Sigmoid colon (tissue), 7 donors: ENCODE results near the gene C1QTNF5. TPM values are rescaled to one million over a fixed set of nuclear protein-coding genes. Genes with fewer than 3 reads are reported as not detected.

Source experiments
- DNase-seq: peaks from one replicate; pipeline ENCODE4 v3.0.0-alpha.2; 2019
- H3K27ac ChIP-seq, 4 donors: fragments of 200-600 bp; sonication (generic); one replicate each; pipeline ENCODE4 v1.5.1; 2016 to 2019; ENCODE audit warnings: mild to moderate bottlenecking in 1 of 4
- H3K27me3 ChIP-seq, 3 donors: fragments of 200-600 bp; sonication (generic); one replicate each; pipeline ENCODE4 v1.5.1; 2019; ENCODE audit warnings: mild to moderate bottlenecking in 1 of 3
- H3K36me3 ChIP-seq, 4 donors: fragments of 200-600 bp; sonication (generic); one replicate each; pipeline ENCODE4 v1.5.1; 2016 to 2019
- H3K4me1 ChIP-seq, 4 donors: fragments of 200-600 bp; sonication (generic); one replicate each; pipeline ENCODE4 v1.5.1; 2017 to 2019
- H3K4me3 ChIP-seq, 4 donors: fragments of 200-600 bp; sonication (generic); one replicate each; pipeline ENCODE4 v1.5.1; 2017 to 2019; ENCODE audit warnings: mild to moderate bottlenecking in 2 of 4, moderate library complexity in 1 of 4
- H3K9me3 ChIP-seq, 4 donors: fragments of 200-600 bp in 3 of 4; sonication (generic) in 3 of 4; one replicate each; pipeline versions ENCODE4 v1.5.1 to v1.6.1; 2013 to 2019
- CTCF ChIP-seq, 4 experiments: fragments of 450-650 bp in 3 of 4; fragments of 200-600 bp in 1 of 4; IDR thresholded peaks; one replicate each; pipeline ENCODE4 v1.5.1; 2016 to 2019; ENCODE audit warnings: antibody characterized with exemption in 4 of 4, mild to moderate bottlenecking in 3 of 4, moderate library complexity in 2 of 4
- EP300 ChIP-seq, 4 donors: sonication (generic); formaldehyde crosslinking; IDR thresholded peaks; one replicate each; pipeline ENCODE4 v1.6.1; 2017; ENCODE audit warnings: antibody characterized with exemption in 4 of 4
- POLR2A ChIP-seq, 2 donors: fragments of 450-650 bp; IDR thresholded peaks; one replicate each; pipeline ENCODE4 v1.6.1; 2016; ENCODE audit warnings: antibody characterized with exemption in 2 of 2, mild to moderate bottlenecking in 2 of 2, moderate library complexity in 2 of 2
- POLR2AphosphoS5 ChIP-seq, 4 donors: sonication (generic); formaldehyde crosslinking; IDR thresholded peaks; one replicate each; pipeline ENCODE4 v1.6.1; 2017; ENCODE audit warnings: antibody characterized with exemption in 4 of 4
- WGBS, 2 donors: extraction: QIAGEN DNeasy Blood & Tissue Kit; methylation state at CpG; one replicate each; pipeline ENCODE4 v1.1.7; 2013; 5-methylcytosine and 5-hydroxymethylcytosine counted together
- intact Hi-C: fragments of 100-400 bp; cut with DNase I; formaldehyde crosslinking; loops from one replicate; pipeline ENCODE4 v1.15.1; 2023
- polyA plus RNA-seq, 3 donors: library from polyadenylated mRNA; stranded (reverse); fragments of 200-250 nt; gene quantifications; one replicate each; pipeline ENCODE4 v1.2.3, GENCODE V29; 2013
- total RNA-seq, 4 donors: library from RNA; depleted of rRNA; stranded (reverse); fragments of >200 nt; gene quantifications; one replicate each; pipeline ENCODE4 v1.1.0, GENCODE V29; 2016
- donor health status: healthy with polysubstance abuse.
- donor health status: Bipolar disorder and iron deficiency.
- donor health status: healthy.

Gene C1QTNF5
- total and polyA plus RNA-seq, 7 donors = 4.9 to 35.2 (median 23.2) TPM

DNA sequence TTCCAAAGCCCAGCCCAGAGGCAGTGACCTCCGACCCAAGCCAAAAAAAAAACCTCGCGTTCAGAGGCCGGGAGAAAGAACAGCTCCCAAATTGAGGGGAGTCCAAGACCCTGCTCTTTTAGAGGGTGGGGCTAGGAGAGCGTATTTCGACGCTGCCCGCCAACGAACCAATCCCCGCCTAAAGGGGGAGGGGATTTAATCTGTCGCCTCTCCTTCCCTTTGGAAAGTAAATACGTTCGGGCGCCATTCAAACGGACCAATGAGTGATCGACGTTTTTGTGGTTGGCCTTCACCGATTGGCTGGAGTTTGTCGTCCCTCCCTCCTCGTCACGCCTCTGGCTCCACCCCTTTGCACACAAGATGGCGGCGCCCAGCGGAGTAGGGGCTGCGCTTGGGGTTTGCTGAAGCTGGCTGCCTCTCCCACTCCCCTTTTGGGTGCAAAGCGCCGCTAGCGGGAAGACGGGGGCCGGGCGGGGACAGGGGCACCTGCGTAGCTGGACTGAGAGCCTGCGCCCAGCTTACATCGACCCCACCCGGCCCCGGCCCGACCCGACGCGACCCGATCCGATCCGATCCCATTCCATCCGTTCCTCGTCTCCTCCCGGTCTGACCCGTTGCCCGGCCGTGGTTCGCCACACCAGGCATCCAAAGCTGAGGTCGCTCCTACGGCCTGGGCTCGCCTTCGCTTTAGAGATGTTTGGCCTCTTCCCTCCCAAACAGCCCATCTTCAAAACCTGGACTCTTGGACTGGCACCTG is 6.3 kb downstream of the C1QTNF5 start, which contains the start of gene RNF26:
Gene RNF26, plus strand, starts transcription at position 354 of the 757 bp plus-strand sequence. CDS start 596 bp downstream, outside the sequence.
- intact Hi-C loops = no loop called here
- H3K27me3 ChIP-seq = peaks cover 0 to 1% (median 0%) of the 10 kb centered on the region in 3 donors
- TF ChIP-seq POLR2AphosphoS5 (IDR thresholded peaks at IDR 0.05) (peak; percentile 75 to 94 (median 86)), CTCF (IDR thresholded peaks at IDR 0.05) (no peak), POLR2A (IDR thresholded peaks at IDR 0.05) (peak; percentile 47 to 60), EP300 (IDR thresholded peaks at IDR 0.05) (no peak)
- H3K27ac ChIP-seq = peak within 1 kb of the TSS; percentile 85 to 89 (median 88)
- H3K9me3 ChIP-seq = no peaks in the 10 kb centered on the region
- H3K4me1 ChIP-seq = peaks cover 0 to 46% (median 39%) of the 10 kb centered on the region in 4 donors
- H3K4me3 ChIP-seq = peak within 1 kb of the TSS; percentile 75 to 86 (median 84)
- H3K36me3 ChIP-seq = peaks cover 0 to 9% (median 0%) of the 10 kb centered on the region in 4 donors
- peak; percentile 99 for DNase-seq
- 0% methylated on average over 54 of the region's 54 CpGs for WGBS, 2 donors

GRCh38 chr11:119332111-119332765 is 8.4 kb downstream of the C1QTNF5 start:
- no peak for DNase-seq
- Histone ChIP-seq H3K27ac (no peak overlapping the region), H3K9me3 (no peaks in the 10 kb centered on the region), H3K36me3 (peaks cover 0 to 9% (median 0%) of the 10 kb centered on the region in 4 donors), H3K4me1 (peaks cover 0 to 26% (median 20%) of the 10 kb centered on the region in 4 donors), H3K27me3 (no peaks in the 10 kb centered on the region), H3K4me3 (no peak overlapping the region)
- intact Hi-C loops = no loop called here
- no peak for TF ChIP-seq POLR2A (IDR thresholded peaks at IDR 0.05)
- TF ChIP-seq EP300 (IDR thresholded peaks at IDR 0.05) = no peak
- no peak for TF ChIP-seq CTCF (IDR thresholded peaks at IDR 0.05)
- TF ChIP-seq POLR2AphosphoS5 (IDR thresholded peaks at IDR 0.05) = no peak
- WGBS, 2 donors = 79 to 80% methylated on average over 4 of the region's 4 CpGs

GRCh38 chr11:119330237-119330636 is 10.4 kb downstream of the C1QTNF5 start:
- intact Hi-C loops = no loop called here

GRCh38 chr11:119329320-119329719 is 11.4 kb downstream of the C1QTNF5 start:
- WGBS, 2 donors = 64 to 76% methylated on average over 2 of the region's 2 CpGs
- DNase-seq = no peak
- H3K4me3 ChIP-seq = no peak overlapping the region
- H3K27me3 ChIP-seq = no peaks in the 10 kb centered on the region
- no peak overlapping the region for H3K27ac ChIP-seq
- intact Hi-C loops = no loop called here
- TF ChIP-seq EP300 (IDR thresholded peaks at IDR 0.05) = no peak
- no peak for TF ChIP-seq CTCF (IDR thresholded peaks at IDR 0.05)
- TF ChIP-seq POLR2A (IDR thresholded peaks at IDR 0.05) = no peak
- TF ChIP-seq POLR2AphosphoS5 (IDR thresholded peaks at IDR 0.05) = no peak
- H3K4me1 ChIP-seq = peaks cover 0 to 2% (median 0%) of the 10 kb centered on the region in 4 donors
- H3K9me3 ChIP-seq = no peaks in the 10 kb centered on the region
- H3K36me3 ChIP-seq = no peaks in the 10 kb centered on the region

More at GRCh38 chr11:119330237-119330636, 10.4 kb downstream of the C1QTNF5 start:
- Histone ChIP-seq H3K4me1 (peaks cover 0 to 7% (median 5%) of the 10 kb centered on the region in 4 donors), H3K4me3 (no peak overlapping the region), H3K36me3 (no peaks in the 10 kb centered on the region), H3K27me3 (no peaks in the 10 kb centered on the region), H3K27ac (no peak overlapping the region), H3K9me3 (no peaks in the 10 kb centered on the region)
- TF ChIP-seq CTCF (IDR thresholded peaks at IDR 0.05) = no peak
- TF ChIP-seq POLR2AphosphoS5 (IDR thresholded peaks at IDR 0.05) = no peak
- no peak for TF ChIP-seq EP300 (IDR thresholded peaks at IDR 0.05)
- no peak for TF ChIP-seq POLR2A (IDR thresholded peaks at IDR 0.05)
- 51 to 70% methylated on average over 1 of the region's 1 CpG for WGBS, 2 donors
- no peak for DNase-seq
